Upper lobe of left lung (tissue), 6 donors: ENCODE data around the gene KRTAP9-2. TPM values are rescaled to one million over a fixed set of nuclear protein-coding genes. Genes with fewer than 3 reads are reported as not detected.
A peak's percentile ranks its signal among the peaks of the same experiment; 100 is the strongest.
"Not testable (repeated sequence)": the region's sequence is repeated elsewhere in the genome, so short reads cannot be mapped to it uniquely, and the experiment has no call there.

Experiments used
- ATAC-seq, 2 donors: fragments of 200-7000 bp; cut with Tn5 transposase; one replicate each; pipeline ENCODE4 v1.9.1; 2022; ENCODE audit warnings: mild to moderate bottlenecking in 2 of 2, moderate library complexity in 2 of 2; ENCODE audit not compliant: low FRiP score in 2 of 2
- DNase-seq, 2 donors: peaks; one replicate each; pipeline ENCODE4 v3.0.0-alpha.2; 2019 to 2020
- H3K27ac ChIP-seq, 4 donors: fragments of 200-600 bp; sonication (generic); one replicate each; pipeline ENCODE4 v1.5.1; 2016 to 2019
- H3K27me3 ChIP-seq, 4 donors: fragments of 200-600 bp; sonication (generic); one replicate each; pipeline ENCODE4 v1.5.1; 2017 to 2019
- H3K36me3 ChIP-seq, 4 donors: fragments of 200-600 bp; sonication (generic); one replicate each; pipeline ENCODE4 v1.5.1; 2016 to 2019
- H3K4me1 ChIP-seq, 4 donors: fragments of 200-600 bp; sonication (generic); one replicate each; pipeline ENCODE4 v1.5.1; 2018 to 2019
- H3K4me3 ChIP-seq, 4 donors: fragments of 200-600 bp; sonication (generic); one replicate each; pipeline ENCODE4 v1.5.1; 2017 to 2019; ENCODE audit warnings: mild to moderate bottlenecking in 2 of 4, moderate library complexity in 1 of 4
- H3K9me3 ChIP-seq, 4 donors: fragments of 200-600 bp; sonication (generic); one replicate each; pipeline ENCODE4 v1.5.1; 2018 to 2019
- CTCF ChIP-seq, 6 experiments: fragments of 450-650 bp in 4 of 6; fragments of 200-600 bp in 2 of 6; sonication (generic) in 2 of 6; IDR thresholded peaks; one replicate each; pipeline ENCODE4 v1.5.1; 2016 to 2019; ENCODE audit warnings: antibody characterized with exemption in 6 of 6
- EP300 ChIP-seq, 4 donors: sonication (generic); formaldehyde crosslinking; IDR thresholded peaks; one replicate each; pipeline ENCODE4 v1.5.1; 2017; ENCODE audit warnings: antibody characterized with exemption in 4 of 4, control low read depth in 2 of 4
- POLR2A ChIP-seq, 4 donors: fragments of 450-650 bp; IDR thresholded peaks; one replicate each; pipeline ENCODE4 v1.5.1; 2016 to 2017; ENCODE audit warnings: antibody characterized with exemption in 4 of 4, mild to moderate bottlenecking in 2 of 4
- POLR2AphosphoS5 ChIP-seq, 2 donors: sonication (generic); formaldehyde crosslinking; IDR thresholded peaks; one replicate each; pipeline ENCODE4 v1.5.1; 2017; ENCODE audit warnings: antibody characterized with exemption in 2 of 2
- WGBS, 2 donors: methylation state at CpG; one replicate each; pipeline ENCODE4 v1.1.5; 2017 to 2018; 5-methylcytosine and 5-hydroxymethylcytosine counted together
- total RNA-seq, 6 donors: library from RNA; depleted of rRNA in 4 of 6; stranded (reverse); fragments of >200 nt in 4 of 6; gene quantifications; one replicate each; pipeline versions ENCODE4 v1.1.0 to v1.2.1, GENCODE V29; 2016 to 2021
- donor health status: DM: no; HTN: no; CAD: no; lungs with moderate emphysema.
- donor health status: DM: no; HTN: yes; CAD: no; lungs with severe emphysema.

Gene KRTAP9-2
- total RNA-seq, 6 donors from 2014 or later, result not detected

- ATAC-seq, H3K27me3 ChIP-seq, H3K36me3 ChIP-seq, H3K27ac ChIP-seq, H3K4me1 ChIP-seq, H3K4me3 ChIP-seq, H3K9me3 ChIP-seq: not testable (repeated sequence)
- WGBS, 2 donors, result 34% methylated on average over 3 of the region's 3 CpGs; no CpG with 5 or more reads in 1 of the 2 donors
- DNase-seq, result peak in 1 of 2 donors; percentile 48
These were observed 11.5 kb downstream of the KRTAP9-2 start, which contains the start of gene KRTAP9-8 for GRCh38 chr17:41237949-41238437. Gene KRTAP9-8 (plus strand): TSS chr17:41237999. CDS start chr17:41238052, 53 bp downstream.

GRCh38 chr17:41246995-41247787 is 20.7 kb downstream of the KRTAP9-2 start:
- H3K36me3 ChIP-seq, H3K4me3 ChIP-seq, H3K27ac ChIP-seq, ATAC-seq, DNase-seq, H3K9me3 ChIP-seq, H3K27me3 ChIP-seq, H3K4me1 ChIP-seq: not testable (repeated sequence)
- WGBS, 2 donors, result 45 to 47% methylated on average over 2 of the region's 2 CpGs

GRCh38 chr17:41249637-41250240 is 23.3 kb downstream of the KRTAP9-2 start, which contains the start of gene KRTAP9-4:
Gene KRTAP9-4 (plus strand): TSS chr17:41249687. CDS start chr17:41249721, 34 bp downstream.
- not testable (repeated sequence) for H3K36me3 ChIP-seq, ATAC-seq, H3K27ac ChIP-seq, H3K9me3 ChIP-seq, H3K4me3 ChIP-seq, H3K4me1 ChIP-seq, H3K27me3 ChIP-seq
- DNase-seq, result peak in 1 of 2 donors; percentile 61
- WGBS, 2 donors, result 60% methylated on average over 2 of the region's 2 CpGs; no CpG with 5 or more reads in 1 of the 2 donors

- H3K27ac ChIP-seq, result no peak overlapping the region
- 93 to 100% methylated on average over 1 of the region's 1 CpG for WGBS, 2 donors
- H3K9me3 ChIP-seq, result no peaks in the 10 kb centered on the region
- DNase-seq, result no peak
- H3K4me1 ChIP-seq, result no peaks in the 10 kb centered on the region
- no peak for ATAC-seq
- no peak for TF ChIP-seq CTCF (IDR thresholded peaks at IDR 0.05)
- no peak for TF ChIP-seq POLR2AphosphoS5 (IDR thresholded peaks at IDR 0.05)
- no peak for TF ChIP-seq POLR2A (IDR thresholded peaks at IDR 0.05)
- TF ChIP-seq EP300 (IDR thresholded peaks at IDR 0.05), result no peak
- H3K36me3 ChIP-seq, result no peaks in the 10 kb centered on the region
- H3K27me3 ChIP-seq, result no peaks in the 10 kb centered on the region
- H3K4me3 ChIP-seq, result no peak overlapping the region
These were observed 24.8 kb downstream of the KRTAP9-2 start for GRCh38 chr17:41251261-41251660.

- H3K4me3 ChIP-seq, result no peak overlapping the region
- H3K36me3 ChIP-seq, result no peaks in the 10 kb centered on the region
- ATAC-seq, result no peak
- no peaks in the 10 kb centered on the region for H3K27me3 ChIP-seq
- no peak overlapping the region for H3K27ac ChIP-seq
- no peaks in the 10 kb centered on the region for H3K4me1 ChIP-seq
- no peak for DNase-seq
- WGBS, 2 donors, result 0 to 57% methylated on average over 1 of the region's 1 CpG
- H3K9me3 ChIP-seq, result no peaks in the 10 kb centered on the region
- TF ChIP-seq POLR2A (IDR thresholded peaks at IDR 0.05) (no peak), EP300 (IDR thresholded peaks at IDR 0.05) (no peak), POLR2AphosphoS5 (IDR thresholded peaks at IDR 0.05) (no peak), CTCF (IDR thresholded peaks at IDR 0.05) (no peak)
These were observed 28.4 kb downstream of the KRTAP9-2 start for GRCh38 chr17:41254861-41255260.

- not testable (repeated sequence) for H3K9me3 ChIP-seq, H3K4me3 ChIP-seq, ATAC-seq, H3K36me3 ChIP-seq, H3K27ac ChIP-seq, H3K27me3 ChIP-seq, H3K4me1 ChIP-seq
- DNase-seq, result peak in 1 of 2 donors; percentile 67
- WGBS, 2 donors, result 61 to 89% methylated on average over 2 to 5 of the region's 5 CpGs
These were observed 29.2 kb downstream of the KRTAP9-2 start, which contains the start of gene KRTAP9-9 for GRCh38 chr17:41255381-41256290. Gene KRTAP9-9 (plus strand): TSS chr17:41255384.
